ENCODE data around the gene IL6ST. TPM values are rescaled to one million over a fixed set of nuclear protein-coding genes. Genes with fewer than 3 reads are reported as not detected.
"Not testable (repeated sequence)": the region's sequence is repeated elsewhere in the genome, so short reads cannot be mapped to it uniquely, and the experiment has no call there.

Gene IL6ST
- total RNA-seq, 2 experiments from 2014 or later: 117 to 130 TPM

DNA sequence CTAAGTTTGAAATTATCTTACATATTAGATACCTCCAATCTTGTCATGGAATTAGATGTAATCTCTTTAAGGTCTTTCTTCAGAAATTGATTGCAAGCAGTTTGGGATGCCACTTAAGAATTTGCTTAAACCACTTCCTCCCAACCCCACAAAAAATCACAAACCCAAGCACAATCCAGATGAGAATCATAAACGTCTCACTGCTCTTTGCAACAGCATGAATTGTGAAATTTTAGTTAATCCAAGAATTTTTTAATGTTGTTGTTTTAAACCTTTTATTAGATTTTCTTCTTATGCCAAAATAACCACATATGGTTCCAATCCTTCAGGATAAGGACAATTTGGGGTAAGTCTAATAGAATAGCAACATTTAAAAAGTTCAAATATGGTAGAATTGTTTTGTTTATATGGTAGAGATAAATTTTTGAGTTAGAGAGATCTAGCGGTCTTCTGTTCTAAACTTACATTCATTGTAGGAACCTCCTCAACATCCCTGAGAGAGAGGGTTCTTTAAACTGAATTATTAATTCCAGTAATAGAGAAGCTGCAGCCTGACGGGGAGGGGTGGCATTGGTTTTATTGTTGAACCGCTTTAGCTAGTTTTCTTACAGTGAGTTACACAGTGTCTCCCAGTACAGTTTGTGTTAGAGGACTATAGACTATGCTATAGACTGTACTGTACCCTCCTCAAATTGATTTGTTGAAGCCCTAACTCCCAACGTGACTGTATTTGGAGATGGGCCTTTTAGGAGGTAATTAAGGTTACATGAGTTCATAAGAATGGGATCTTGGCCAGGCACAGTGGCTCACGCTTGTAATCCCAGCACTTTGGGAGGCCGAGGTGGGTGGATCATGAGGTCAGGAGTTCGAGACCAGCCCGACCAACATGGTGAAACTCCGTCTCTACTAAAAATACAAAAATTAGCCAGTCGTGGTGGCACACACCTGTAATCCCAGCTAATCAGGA, 24.8 kb upstream of the IL6ST start:
- Mint-ChIP-seq H3K27me3 (peaks cover 15% of the 10 kb centered on the region), H3K27ac (peak overlapping the region; percentile 57)

GRCh38 chr5:56018832-56019231, 24.1 kb upstream of the IL6ST start:
- Mint-ChIP-seq H3K36me3 (ENCODE audit: low read depth) (peaks cover 10% of the 10 kb centered on the region), H3K4me3 (no peak overlapping the region), H3K27ac (peak overlapping the region; percentile 57), H3K9me3 (peaks cover 6% of the 10 kb centered on the region), H3K4me1 (peaks cover 29% of the 10 kb centered on the region), H3K27me3 (peaks cover 11% of the 10 kb centered on the region)
- POLR2A ChIA-PET: no interaction called here
- DNase-seq: no peak
- CTCF ChIA-PET: no interaction called here

More for the DNA sequence above, 24.8 kb upstream of the IL6ST start:
- POLR2A ChIA-PET: no interaction called here
- CTCF ChIA-PET: interaction anchor here (0.6 kb wide), 1 partner anchor 40 kb away, joined by 3 read pairs; no protein-coding TSS in a partner anchor
- peaks cover 28% of the 10 kb centered on the region for H3K4me1 Mint-ChIP-seq
- peaks cover 10% of the 10 kb centered on the region for H3K36me3 Mint-ChIP-seq (ENCODE audit: low read depth)
- peaks cover 6% of the 10 kb centered on the region for H3K9me3 Mint-ChIP-seq
- H3K4me3 Mint-ChIP-seq: no peak overlapping the region
- DNase-seq: peak; percentile 41

DNA sequence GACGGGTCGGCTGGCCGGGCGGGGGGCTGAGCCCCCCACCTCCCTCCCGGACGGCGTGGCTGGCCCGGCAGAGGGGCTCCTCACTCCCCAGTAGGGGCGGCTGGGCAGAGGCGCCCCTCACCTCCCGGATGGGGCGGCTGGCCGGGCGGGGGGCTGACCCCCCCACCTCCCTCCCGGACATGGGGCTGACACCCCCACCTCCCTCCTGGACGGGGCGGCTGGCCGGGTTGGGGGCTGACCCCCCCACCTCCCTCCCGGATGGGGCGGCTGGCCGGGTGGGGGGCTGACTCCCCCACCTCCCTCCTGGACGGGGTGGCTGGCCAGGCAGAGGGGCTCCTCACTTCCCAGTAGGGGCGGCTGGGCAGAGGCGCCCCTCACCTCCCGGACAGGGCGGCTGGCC, 19.9 kb upstream of the IL6ST start:
- DNase-seq; H3K27me3 Mint-ChIP-seq; H3K4me3 Mint-ChIP-seq; CTCF ChIA-PET; H3K27ac Mint-ChIP-seq; H3K36me3 Mint-ChIP-seq (ENCODE audit: low read depth); H3K9me3 Mint-ChIP-seq; POLR2A ChIA-PET: not testable (repeated sequence)
- peaks cover 48% of the 10 kb centered on the region for H3K4me1 Mint-ChIP-seq

- POLR2A ChIA-PET; CTCF ChIA-PET; H3K36me3 Mint-ChIP-seq (ENCODE audit: low read depth); DNase-seq; H3K4me3 Mint-ChIP-seq; H3K9me3 Mint-ChIP-seq; H3K27ac Mint-ChIP-seq; H3K27me3 Mint-ChIP-seq: not testable (repeated sequence)
- H3K4me1 Mint-ChIP-seq: peaks cover 40% of the 10 kb centered on the region
These were observed 19.2 kb upstream of the IL6ST start for GRCh38 chr5:56013939-56014338.

GRCh38 chr5:56012281-56012963, 17.7 kb upstream of the IL6ST start:
- Mint-ChIP-seq H3K27ac (peak overlapping the region; percentile 85), H3K4me1 (peaks cover 38% of the 10 kb centered on the region), H3K36me3 (ENCODE audit: low read depth) (peaks cover 10% of the 10 kb centered on the region), H3K9me3 (peaks cover 6% of the 10 kb centered on the region), H3K27me3 (no peaks in the 10 kb centered on the region), H3K4me3 (peak overlapping the region; percentile 13)
- ChIA-PET POLR2A (interaction anchor here (0.7 to 0.9 kb wide), 2 partner anchors 14 to 54 kb away, joined by 3 read pairs; no protein-coding TSS in a partner anchor), CTCF (interaction anchor here (0.6 to 3.4 kb wide), 7 partner anchors 9 to 36 kb away, joined by 3 to 17 read pairs (median 7); partner anchors contain the start of gene IL6ST)
- DNase-seq: peak; percentile 70

DNA sequence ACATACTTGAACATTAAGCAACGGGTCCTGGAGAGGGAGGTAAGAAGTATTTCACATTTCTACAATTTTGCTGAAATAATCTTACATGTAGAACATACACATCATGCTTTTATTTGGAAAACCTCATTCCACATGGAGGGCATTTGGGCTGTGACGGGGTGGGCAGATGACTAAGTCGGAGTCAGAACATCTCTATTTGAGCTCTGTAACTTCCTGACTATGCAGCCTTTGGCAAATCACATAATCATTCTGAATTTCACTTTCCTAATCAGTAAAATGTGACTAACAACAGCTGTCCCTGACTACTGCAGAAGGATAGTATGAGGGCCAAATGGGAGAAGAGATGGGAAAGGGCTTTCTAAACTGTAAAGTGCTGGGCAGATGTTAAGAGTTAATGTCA, 17.1 kb upstream of the IL6ST start:
- H3K9me3 Mint-ChIP-seq: peaks cover 6% of the 10 kb centered on the region
- peaks cover 39% of the 10 kb centered on the region for H3K4me1 Mint-ChIP-seq
- H3K27ac Mint-ChIP-seq: peak overlapping the region; percentile 85
- peak overlapping the region; percentile 13 for H3K4me3 Mint-ChIP-seq
- POLR2A ChIA-PET: interaction anchor here (0.6 to 0.9 kb wide), 2 partner anchors 14 to 17 kb away, joined by 3 to 4 read pairs; partner anchors contain the start of gene IL6ST
- CTCF ChIA-PET: interaction anchor here (0.6 to 3.4 kb wide), 7 partner anchors 10 to 37 kb away, joined by 3 to 17 read pairs (median 4); partner anchors contain the start of gene IL6ST
- no peak for DNase-seq
- H3K36me3 Mint-ChIP-seq (ENCODE audit: low read depth): peaks cover 10% of the 10 kb centered on the region
- no peaks in the 10 kb centered on the region for H3K27me3 Mint-ChIP-seq

DNA sequence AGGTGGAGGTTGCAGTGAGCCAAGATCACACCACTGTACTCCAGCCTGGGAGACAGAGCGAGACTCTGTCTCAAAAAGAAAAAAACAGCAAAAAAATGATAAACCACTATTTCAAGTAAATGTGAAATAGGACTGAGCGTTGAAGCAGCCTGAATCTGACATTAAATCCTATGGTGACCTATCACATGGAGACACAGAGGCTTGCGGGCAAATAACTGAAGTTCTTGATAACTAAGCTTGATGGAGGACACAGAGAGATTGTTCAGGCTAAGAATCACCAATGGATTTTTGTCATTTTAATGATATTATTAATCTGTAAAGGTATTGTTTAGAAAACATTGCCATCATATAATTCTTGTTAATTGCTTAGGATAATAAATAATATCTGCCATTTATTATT, 15.7 kb upstream of the IL6ST start:
- POLR2A ChIA-PET: no interaction called here
- Mint-ChIP-seq H3K4me3 (no peak overlapping the region), H3K9me3 (no peaks in the 10 kb centered on the region), H3K4me1 (peaks cover 46% of the 10 kb centered on the region), H3K27me3 (no peaks in the 10 kb centered on the region), H3K27ac (peak overlapping the region; percentile 68), H3K36me3 (ENCODE audit: low read depth) (no peaks in the 10 kb centered on the region)
- CTCF ChIA-PET: interaction anchor here (0.6 to 3.4 kb wide), 3 partner anchors 9 to 28 kb away, joined by 3 to 17 read pairs (median 4); no protein-coding TSS in a partner anchor
- DNase-seq: no peak

DNA sequence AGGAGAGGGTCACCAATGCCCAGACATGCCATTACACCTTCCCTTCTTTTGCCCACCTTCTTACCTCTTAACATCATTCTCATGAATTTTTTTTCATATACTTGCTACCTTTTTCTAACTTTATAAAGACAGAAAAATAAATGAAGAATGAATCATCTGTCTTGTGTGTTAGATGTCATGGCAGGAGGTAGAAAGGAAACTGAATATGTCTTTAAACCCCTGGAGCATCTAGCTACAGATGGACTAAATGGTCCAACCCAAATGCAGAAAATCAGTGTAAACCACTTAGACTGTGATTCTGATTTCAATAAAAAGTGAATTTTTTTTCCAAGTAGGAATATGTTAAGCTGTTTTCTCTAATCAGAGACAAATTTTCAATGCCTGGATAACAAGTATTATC, 11.8 kb upstream of the IL6ST start:
- H3K4me3 Mint-ChIP-seq: no peak overlapping the region
- CTCF ChIA-PET: no interaction called here
- no peaks in the 10 kb centered on the region for H3K27me3 Mint-ChIP-seq
- H3K36me3 Mint-ChIP-seq (ENCODE audit: low read depth): peaks cover 4% of the 10 kb centered on the region
- H3K4me1 Mint-ChIP-seq: peaks cover 30% of the 10 kb centered on the region
- no peak overlapping the region for H3K27ac Mint-ChIP-seq
- POLR2A ChIA-PET: interaction anchor here (0.5 kb wide), 1 partner anchor 15 kb away, joined by 3 read pairs; no protein-coding TSS in a partner anchor
- H3K9me3 Mint-ChIP-seq: peaks cover 16% of the 10 kb centered on the region
- no peak for DNase-seq

DNA sequence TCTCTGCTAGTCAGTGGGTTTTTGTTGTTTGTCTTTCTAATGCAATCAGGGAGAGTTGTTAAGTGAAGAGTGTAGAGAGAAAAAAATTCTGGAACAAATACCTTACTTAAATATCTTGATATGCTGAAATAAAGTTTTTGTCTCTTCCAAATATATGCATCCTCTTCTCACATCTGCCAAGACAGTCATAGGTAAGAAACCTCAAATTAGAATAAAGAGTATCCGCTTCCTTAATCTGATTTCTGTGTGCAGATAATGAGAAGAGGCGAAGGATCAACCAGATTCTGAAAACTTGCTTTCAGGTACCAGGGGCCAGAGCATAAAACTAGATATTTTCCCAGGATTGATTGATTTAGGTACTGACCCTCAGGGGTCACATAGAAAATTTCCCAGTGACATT, 11.3 kb upstream of the IL6ST start:
- ChIA-PET CTCF (interaction anchor here (0.5 to 1.2 kb wide), 2 partner anchors 10 to 60 kb away, joined by 3 to 4 read pairs; no protein-coding TSS in a partner anchor), POLR2A (no interaction called here)
- H3K9me3 Mint-ChIP-seq: peaks cover 18% of the 10 kb centered on the region
- H3K4me3 Mint-ChIP-seq: no peak overlapping the region
- DNase-seq: no peak
- no peaks in the 10 kb centered on the region for H3K27me3 Mint-ChIP-seq
- peaks cover 26% of the 10 kb centered on the region for H3K4me1 Mint-ChIP-seq
- H3K27ac Mint-ChIP-seq: no peak overlapping the region
- peaks cover 4% of the 10 kb centered on the region for H3K36me3 Mint-ChIP-seq (ENCODE audit: low read depth)

DNA sequence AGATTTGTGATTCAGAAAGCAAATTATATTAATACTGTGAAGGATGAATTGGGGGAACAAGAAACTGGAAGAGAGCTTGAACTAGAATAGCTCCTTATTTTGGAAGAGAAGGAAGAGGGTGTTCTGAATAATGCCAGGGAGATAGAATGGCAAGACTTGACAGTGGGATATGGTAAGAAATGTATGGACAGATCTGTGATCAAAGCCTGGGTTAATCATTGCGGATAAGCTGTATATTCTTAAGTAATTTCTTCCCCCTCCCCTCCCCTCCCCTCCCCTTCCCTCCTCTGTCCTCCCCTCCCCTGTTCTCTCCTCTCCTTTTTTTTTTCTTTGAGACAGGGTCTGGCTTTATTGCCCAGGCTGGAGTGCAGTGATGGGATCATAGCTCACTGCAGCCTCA, 10.1 kb upstream of the IL6ST start:
- peaks cover 19% of the 10 kb centered on the region for H3K4me1 Mint-ChIP-seq
- POLR2A ChIA-PET: no interaction called here
- no peaks in the 10 kb centered on the region for H3K27me3 Mint-ChIP-seq
- DNase-seq: no peak
- peaks cover 19% of the 10 kb centered on the region for H3K9me3 Mint-ChIP-seq
- no peak overlapping the region for H3K27ac Mint-ChIP-seq
- CTCF ChIA-PET: interaction anchor here (0.6 to 1.2 kb wide), 2 partner anchors 9 to 10 kb away, joined by 3 to 4 read pairs; partner anchors contain the start of gene IL6ST
- H3K4me3 Mint-ChIP-seq: no peak overlapping the region
- peaks cover 4% of the 10 kb centered on the region for H3K36me3 Mint-ChIP-seq (ENCODE audit: low read depth)

DNA sequence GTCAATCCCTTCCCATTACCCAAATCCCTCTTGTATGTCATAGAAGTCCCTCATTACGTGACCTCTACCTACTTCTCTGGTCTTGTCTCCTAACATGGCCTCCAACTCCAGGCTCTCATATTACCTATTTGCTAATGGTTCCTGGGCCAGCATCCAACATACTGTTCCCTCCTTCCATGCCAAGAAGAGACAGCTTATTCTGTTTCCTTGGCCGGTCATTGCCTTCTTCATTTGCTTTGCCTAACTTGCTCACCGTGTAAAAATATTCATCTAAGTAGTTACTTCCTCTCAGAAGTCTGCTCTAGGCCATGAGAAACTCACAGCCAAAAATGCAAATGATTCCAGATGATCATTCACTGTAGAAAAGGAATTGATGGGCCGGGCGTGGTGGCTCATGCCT, 8.9 kb upstream of the IL6ST start:
- POLR2A ChIA-PET: no interaction called here
- Mint-ChIP-seq H3K27ac (no peak overlapping the region), H3K36me3 (ENCODE audit: low read depth) (peaks cover 4% of the 10 kb centered on the region), H3K4me1 (peaks cover 19% of the 10 kb centered on the region), H3K4me3 (no peak overlapping the region), H3K27me3 (no peaks in the 10 kb centered on the region), H3K9me3 (peaks cover 19% of the 10 kb centered on the region)
- DNase-seq: no peak
- CTCF ChIA-PET: interaction anchor here (0.5 to 4.5 kb wide), 4 partner anchors 8 to 166 kb away, joined by 3 to 17 read pairs (median 3); no protein-coding TSS in a partner anchor

DNA sequence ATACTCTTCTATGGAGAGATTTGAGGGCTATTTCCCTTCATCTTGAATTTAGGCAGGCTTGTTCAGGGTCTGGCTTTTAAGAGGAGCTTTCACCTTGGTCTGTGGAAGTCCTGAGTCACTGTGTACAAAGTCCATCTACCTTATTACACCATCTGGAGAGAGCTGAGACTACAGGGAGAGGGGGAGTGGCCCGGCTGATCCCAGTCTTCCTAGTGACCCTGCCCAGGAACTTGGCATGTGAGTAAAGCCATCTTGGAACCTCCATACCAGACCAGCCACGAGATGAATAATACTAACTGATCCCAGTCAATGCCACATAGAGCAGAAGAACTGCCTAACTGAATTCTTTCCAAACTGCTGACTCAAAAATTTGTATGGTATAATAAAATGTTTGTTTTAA, 8.4 kb upstream of the IL6ST start:
- ChIA-PET CTCF (interaction anchor here (0.5 to 4.5 kb wide), 6 partner anchors 9 to 165 kb away, joined by 3 to 17 read pairs (median 3); no protein-coding TSS in a partner anchor), POLR2A (no interaction called here)
- H3K4me3 Mint-ChIP-seq: no peak overlapping the region
- H3K27ac Mint-ChIP-seq: no peak overlapping the region
- peaks cover 19% of the 10 kb centered on the region for H3K9me3 Mint-ChIP-seq
- peaks cover 21% of the 10 kb centered on the region for H3K4me1 Mint-ChIP-seq
- H3K27me3 Mint-ChIP-seq: no peaks in the 10 kb centered on the region
- H3K36me3 Mint-ChIP-seq (ENCODE audit: low read depth): peaks cover 7% of the 10 kb centered on the region
- DNase-seq: no peak

Data from activated CD4-positive, alpha-beta T cell treated with anti-CD3 and anti-CD28 coated beads, Interleukin-2, amount 10 ng/mL, durations not matched to agents 7 days and 5 days (primary cell).